Prostate gland (tissue), 2 donors: ENCODE results near the gene ADARB1. TPM values are rescaled to one million over a fixed set of nuclear protein-coding genes. Genes with fewer than 3 reads are reported as not detected.

Experiments used
- DNase-seq: peaks from one replicate; pipeline ENCODE4 v3.0.0-alpha.2; 2019; ENCODE audit warnings: low spot score
- H3K27ac ChIP-seq, 2 donors: fragments of 200-600 bp; sonication (generic); 2 replicates each; pipeline ENCODE4 v1.5.1; 2017 to 2019
- H3K27me3 ChIP-seq: fragments of 200-600 bp; sonication (generic); replicated peaks from 2 replicates; pipeline ENCODE4 v1.5.1; 2019; ENCODE audit not compliant: insufficient read depth
- H3K36me3 ChIP-seq, 2 donors: fragments of 200-600 bp; sonication (generic); 1 replicate in 1 of 2; 2 replicates in 1 of 2; pipeline versions ENCODE4 v1.5.1 to v1.8.1; 2017 to 2019
- H3K4me1 ChIP-seq: fragments of 200-600 bp; sonication (generic); replicated peaks from 2 replicates; pipeline ENCODE4 v1.5.1; 2019
- H3K4me3 ChIP-seq, 2 donors: fragments of 200-600 bp; sonication (generic); 2 replicates each; pipeline ENCODE4 v1.5.1; 2017 to 2019
- H3K9me3 ChIP-seq: fragments of 200-600 bp; sonication (generic); 2 replicates; pipeline ENCODE4 v1.5.1; 2017
- CTCF ChIP-seq, 4 experiments: fragments of 200-600 bp in 2 of 4; fragments of 450-650 bp in 2 of 4; sonication (generic) in 2 of 4; IDR thresholded peaks; 1 replicate in 3 of 4; 2 replicates in 1 of 4; pipeline ENCODE4 v1.5.1; 2016 to 2019; ENCODE audit warnings: antibody characterized with exemption in 4 of 4, mild to moderate bottlenecking in 2 of 4, moderate library complexity in 2 of 4
- POLR2A ChIP-seq: fragments of 450-650 bp; IDR thresholded peaks from one replicate; pipeline ENCODE4 v1.6.1; 2016; ENCODE audit warnings: antibody characterized with exemption, mild to moderate bottlenecking
- POLR2AphosphoS5 ChIP-seq: sonication (generic); formaldehyde crosslinking; IDR thresholded peaks from one replicate; pipeline ENCODE4 v1.6.1; 2017; ENCODE audit warnings: antibody characterized with exemption
- WGBS: methylation state at CpG from one replicate; pipeline ENCODE4 v1.1.5; 2018; 5-methylcytosine and 5-hydroxymethylcytosine counted together
- intact Hi-C: fragments of 100-400 bp; cut with DNase I; formaldehyde crosslinking; loops from one replicate; pipeline ENCODE4 v1.14.2; 2022
- total RNA-seq, 2 donors: library from RNA; depleted of rRNA; stranded (reverse); fragments of >200 nt; gene quantifications; one replicate each; pipeline ENCODE4 v1.1.0, GENCODE V29; 2016

ADARB1 gene
- total RNA-seq, 2 donors from 2014 or later, result 21.0 to 30.9 TPM

GRCh38 chr21:45209685-45210284 lies 135.4 kb downstream of the ADARB1 start:
- intact Hi-C loops, result loop anchor here (10.0 kb wide), 1 partner anchor 65 kb away; no protein-coding TSS in a partner anchor
- TF ChIP-seq CTCF (IDR thresholded peaks at IDR 0.05) (no peak), POLR2A (no peak)
- DNase-seq, result no peak
- 77% methylated on average over 8 of the region's 8 CpGs for WGBS
- no peak overlapping the region for H3K4me3 ChIP-seq
- H3K4me1 ChIP-seq, result no peaks in the 10 kb centered on the region
- H3K27me3 ChIP-seq, result no peaks in the 10 kb centered on the region
- H3K27ac ChIP-seq, result no peak overlapping the region
- H3K36me3 ChIP-seq, result no peaks in the 10 kb centered on the region
- no peaks in the 10 kb centered on the region for H3K9me3 ChIP-seq

GRCh38 chr21:45210461-45210983 lies 136.1 kb downstream of the ADARB1 start:
- intact Hi-C loops, result no loop called here
- Histone ChIP-seq H3K4me1 (no peaks in the 10 kb centered on the region), H3K27me3 (no peaks in the 10 kb centered on the region), H3K9me3 (no peaks in the 10 kb centered on the region), H3K4me3 (no peak overlapping the region), H3K36me3 (no peaks in the 10 kb centered on the region), H3K27ac (no peak overlapping the region)
- WGBS, result 80% methylated on average over 12 of the region's 12 CpGs
- no peak for TF ChIP-seq POLR2AphosphoS5
- no peak for TF ChIP-seq POLR2A
- TF ChIP-seq CTCF (IDR thresholded peaks at IDR 0.05), result no peak
- DNase-seq, result no peak

- WGBS, result 30% methylated on average over 9 of the region's 9 CpGs
- no peak for TF ChIP-seq CTCF (IDR thresholded peaks at IDR 0.05)
- TF ChIP-seq POLR2AphosphoS5, result no peak
- TF ChIP-seq POLR2A, result no peak
- Histone ChIP-seq H3K9me3 (no peaks in the 10 kb centered on the region), H3K4me3 (no peak overlapping the region), H3K27me3 (no peaks in the 10 kb centered on the region), H3K27ac (no peak overlapping the region), H3K36me3 (no peaks in the 10 kb centered on the region), H3K4me1 (no peaks in the 10 kb centered on the region)
- DNase-seq, result no peak
- intact Hi-C loops, result no loop called here
Observed at GRCh38 chr21:45211661-45212060, 137.3 kb downstream of the ADARB1 start.

- H3K27ac ChIP-seq, result no peak overlapping the region
- DNase-seq, result no peak
- 94% methylated on average over 2 of the region's 2 CpGs for WGBS
- no peaks in the 10 kb centered on the region for H3K36me3 ChIP-seq
- H3K27me3 ChIP-seq, result no peaks in the 10 kb centered on the region
- TF ChIP-seq CTCF (IDR thresholded peaks at IDR 0.05) (no peak), POLR2AphosphoS5 (no peak), POLR2A (no peak)
- intact Hi-C loops, result no loop called here
- no peak overlapping the region for H3K4me3 ChIP-seq
- H3K9me3 ChIP-seq, result no peaks in the 10 kb centered on the region
- H3K4me1 ChIP-seq, result no peaks in the 10 kb centered on the region
Observed at GRCh38 chr21:45213392-45213791, 139.0 kb downstream of the ADARB1 start.

GRCh38 chr21:45215213-45215612 lies 140.8 kb downstream of the ADARB1 start:
- no peaks in the 10 kb centered on the region for H3K36me3 ChIP-seq
- H3K4me1 ChIP-seq, result no peaks in the 10 kb centered on the region
- intact Hi-C loops, result no loop called here
- no peak overlapping the region for H3K27ac ChIP-seq
- no peaks in the 10 kb centered on the region for H3K27me3 ChIP-seq
- DNase-seq, result no peak
- WGBS, result 95% methylated on average over 2 of the region's 2 CpGs
- no peak overlapping the region for H3K4me3 ChIP-seq
- TF ChIP-seq POLR2AphosphoS5, result no peak
- TF ChIP-seq CTCF (IDR thresholded peaks at IDR 0.05), result no peak
- no peak for TF ChIP-seq POLR2A
- H3K9me3 ChIP-seq, result no peaks in the 10 kb centered on the region
